Ovary (tissue), 3 donors: Measurements from ENCODE around the gene DUSP22.

Experiments
- CTCF ChIP-seq, 3 donors: fragments of 450-650 bp in 2 of 3; fragments of 200-600 bp in 1 of 3; IDR thresholded peaks; one replicate each; pipeline versions ENCODE4 v1.5.1 to v1.8.0; 2016 to 2022; ENCODE audit warnings: antibody characterized with exemption in 3 of 3, mild to moderate bottlenecking in 1 of 3
- EP300 ChIP-seq: sonication (generic); formaldehyde crosslinking; IDR thresholded peaks from one replicate; pipeline ENCODE4 v1.6.1; 2017; ENCODE audit warnings: antibody characterized with exemption
- donor health status: DM: no; HTN: no; CAD: no.

- no peak for TF ChIP-seq CTCF (IDR thresholded peaks at IDR 0.05)
- TF ChIP-seq EP300: no peak
Measured at GRCh38 chr6:340186-340955, 48.1 kb downstream of the DUSP22 start.
